ENCODE measurements around the gene NPEPPS.

Gene NPEPPS

DNA sequence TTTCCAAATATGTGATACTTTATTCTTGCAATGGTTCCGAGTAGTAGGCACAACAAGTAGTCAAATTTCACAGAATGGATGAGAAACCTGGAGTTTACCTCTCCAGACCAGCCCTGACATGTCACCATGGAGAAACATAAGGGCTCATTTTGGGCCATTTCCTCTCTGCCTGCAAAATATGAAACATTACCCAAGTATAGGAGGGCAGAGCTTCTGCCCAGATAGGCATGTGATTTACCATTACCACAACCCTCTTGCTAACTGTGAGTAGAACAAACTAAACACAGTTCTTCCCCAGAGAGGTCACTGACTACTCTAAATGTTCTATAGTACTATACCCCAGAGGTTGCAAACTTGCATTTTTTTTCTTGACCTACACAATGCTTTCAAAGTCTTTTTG lies 103.1 kb downstream of the NPEPPS start:
- no peak overlapping the region for H3K4me3 ChIP-seq (ENCODE audit: low read depth, low read length)
- DNase-seq (ENCODE audit: low read depth), result no peak
- TF ChIP-seq, protein P1, sequence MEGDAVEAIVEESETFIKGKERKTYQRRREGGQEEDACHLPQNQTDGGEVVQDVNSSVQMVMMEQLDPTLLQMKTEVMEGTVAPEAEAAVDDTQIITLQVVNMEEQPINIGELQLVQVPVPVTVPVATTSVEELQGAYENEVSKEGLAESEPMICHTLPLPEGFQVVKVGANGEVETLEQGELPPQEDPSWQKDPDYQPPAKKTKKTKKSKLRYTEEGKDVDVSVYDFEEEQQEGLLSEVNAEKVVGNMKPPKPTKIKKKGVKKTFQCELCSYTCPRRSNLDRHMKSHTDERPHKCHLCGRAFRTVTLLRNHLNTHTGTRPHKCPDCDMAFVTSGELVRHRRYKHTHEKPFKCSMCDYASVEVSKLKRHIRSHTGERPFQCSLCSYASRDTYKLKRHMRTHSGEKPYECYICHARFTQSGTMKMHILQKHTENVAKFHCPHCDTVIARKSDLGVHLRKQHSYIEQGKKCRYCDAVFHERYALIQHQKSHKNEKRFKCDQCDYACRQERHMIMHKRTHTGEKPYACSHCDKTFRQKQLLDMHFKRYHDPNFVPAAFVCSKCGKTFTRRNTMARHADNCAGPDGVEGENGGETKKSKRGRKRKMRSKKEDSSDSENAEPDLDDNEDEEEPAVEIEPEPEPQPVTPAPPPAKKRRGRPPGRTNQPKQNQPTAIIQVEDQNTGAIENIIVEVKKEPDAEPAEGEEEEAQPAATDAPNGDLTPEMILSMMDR (conservative IDR thresholded peaks at IDR 0.05; ENCODE audit: low read depth, low read length), result no peak

DNA sequence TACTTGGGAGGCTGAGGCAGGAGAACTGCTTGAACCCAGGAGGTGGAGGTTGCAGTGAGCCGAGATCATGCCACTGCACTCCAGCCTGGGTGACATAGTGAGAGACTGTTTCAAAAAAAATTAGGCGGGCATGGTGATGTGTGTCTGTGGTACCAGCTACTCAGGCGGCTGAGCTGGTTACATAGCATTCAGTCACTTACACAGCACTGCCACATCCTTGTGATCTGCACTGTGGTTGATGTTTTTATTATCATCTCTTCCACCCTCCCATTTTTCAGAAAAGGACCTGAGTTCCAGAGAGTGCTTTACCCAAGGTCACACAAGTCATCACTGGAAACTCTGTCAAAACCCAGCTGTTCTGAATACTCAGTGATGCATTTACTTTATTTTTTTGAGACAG lies 104.0 kb downstream of the NPEPPS start:
- H3K4me3 ChIP-seq (ENCODE audit: low read depth, low read length), result no peak overlapping the region
- TF ChIP-seq, protein P1 (conservative IDR thresholded peaks at IDR 0.05; ENCODE audit: low read depth, low read length), result no peak
- no peak for DNase-seq (ENCODE audit: low read depth)

DNA sequence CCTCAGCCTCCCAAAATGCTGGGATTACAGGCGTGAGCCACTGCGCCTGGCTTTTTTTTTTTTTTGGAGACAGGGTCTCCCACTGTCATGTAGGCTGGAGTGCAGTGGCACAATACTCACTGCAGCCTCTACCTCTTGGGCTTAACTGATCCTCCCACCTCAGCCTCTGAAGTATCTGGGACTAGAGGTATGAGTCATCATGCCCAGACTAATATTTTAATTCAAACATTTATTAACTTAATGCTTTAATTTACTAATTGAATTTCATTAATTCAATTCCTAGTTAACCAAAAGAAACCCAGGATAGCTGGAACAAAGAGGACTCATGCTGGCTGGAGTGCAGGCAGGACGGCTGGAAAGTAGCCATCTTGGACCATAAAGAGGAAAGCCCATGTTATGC lies 104.8 kb downstream of the NPEPPS start:
- TF ChIP-seq, protein P1 (conservative IDR thresholded peaks at IDR 0.05; ENCODE audit: low read depth, low read length), result no peak
- no peak overlapping the region for H3K4me3 ChIP-seq (ENCODE audit: low read depth, low read length)
- DNase-seq (ENCODE audit: low read depth), result no peak

DNA sequence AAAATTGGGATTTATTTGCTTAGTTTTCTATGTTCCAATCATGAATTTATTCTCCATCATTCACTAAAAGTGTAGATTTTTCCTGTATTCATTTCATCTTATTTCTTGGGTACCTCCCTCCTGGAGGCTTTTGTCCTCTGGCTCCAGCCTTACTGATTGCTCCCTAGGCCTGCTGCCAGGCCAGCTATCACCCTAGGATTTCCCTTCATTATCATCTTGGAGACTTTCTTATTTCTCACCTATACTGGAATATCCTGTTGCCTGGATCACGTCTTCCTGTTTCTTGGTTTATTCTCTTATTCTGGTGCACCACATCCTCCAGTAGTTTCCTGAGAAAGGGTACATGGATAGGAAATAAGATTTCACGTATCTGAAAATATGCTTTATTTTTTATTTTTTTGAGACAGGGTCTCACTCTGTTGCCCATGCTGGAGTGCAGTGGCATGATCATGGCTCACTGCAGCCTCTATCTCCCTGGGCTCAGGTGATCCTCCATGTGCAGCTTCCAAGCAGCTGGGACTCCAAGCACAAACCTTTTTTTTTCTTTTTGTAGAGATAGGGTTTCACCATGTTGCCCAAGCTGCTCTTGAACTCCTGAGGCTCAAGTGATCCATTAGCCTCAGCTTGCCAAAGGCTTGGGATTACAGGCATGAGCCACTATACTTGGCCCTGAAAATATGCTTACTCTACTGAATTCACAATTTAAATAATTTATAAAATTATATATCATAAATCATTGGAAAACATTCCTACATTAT lies 105.5 kb downstream of the NPEPPS start:
- TF ChIP-seq, protein P1 (conservative IDR thresholded peaks at IDR 0.05; ENCODE audit: low read depth, low read length), result no peak
- no peak for DNase-seq (ENCODE audit: low read depth)
- H3K4me3 ChIP-seq (ENCODE audit: low read depth, low read length), result no peak overlapping the region

DNA sequence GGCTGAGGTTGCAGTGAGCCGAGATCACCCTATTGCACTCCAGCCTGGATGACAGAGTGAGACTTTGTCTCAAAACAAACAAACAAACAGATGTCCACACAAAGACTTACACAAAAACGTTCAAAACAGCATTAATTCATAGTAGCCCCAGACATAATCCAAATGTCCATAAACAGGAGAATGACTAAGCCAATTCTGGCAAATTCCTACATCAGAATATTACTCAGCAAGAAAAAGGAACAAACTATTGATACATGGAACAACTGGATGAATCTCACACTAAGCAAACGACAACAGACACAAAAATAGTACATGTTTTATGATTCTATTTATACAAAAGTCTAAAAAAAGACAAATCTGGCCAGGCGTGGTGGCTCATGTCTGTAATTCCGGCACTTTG lies 108.0 kb downstream of the NPEPPS start:
- TF ChIP-seq, protein P1 (conservative IDR thresholded peaks at IDR 0.05; ENCODE audit: low read depth, low read length), result no peak
- DNase-seq (ENCODE audit: low read depth), result no peak
- H3K4me3 ChIP-seq (ENCODE audit: low read depth, low read length), result no peak overlapping the region

DNA sequence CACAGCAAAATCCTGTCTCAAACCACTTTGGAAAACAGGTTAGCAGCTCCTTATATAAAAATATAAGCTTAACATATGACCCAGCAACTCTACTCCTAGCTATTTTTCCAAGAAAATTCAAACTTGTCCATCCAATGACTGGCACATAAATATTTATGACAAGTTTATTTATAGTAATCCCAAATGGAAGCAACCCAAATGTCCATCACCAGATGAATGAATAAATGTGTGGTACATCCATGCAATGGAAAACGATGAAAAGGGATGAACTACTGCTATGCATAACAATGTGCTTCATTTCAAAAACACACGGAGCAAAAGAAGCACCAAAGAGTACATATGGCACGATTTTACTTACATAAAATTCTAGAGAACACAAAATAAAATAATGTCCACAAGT lies 109.2 kb downstream of the NPEPPS start:
- DNase-seq (ENCODE audit: low read depth), result no peak
- TF ChIP-seq, protein P1 (conservative IDR thresholded peaks at IDR 0.05; ENCODE audit: low read depth, low read length), result no peak
- H3K4me3 ChIP-seq (ENCODE audit: low read depth, low read length), result no peak overlapping the region

DNA sequence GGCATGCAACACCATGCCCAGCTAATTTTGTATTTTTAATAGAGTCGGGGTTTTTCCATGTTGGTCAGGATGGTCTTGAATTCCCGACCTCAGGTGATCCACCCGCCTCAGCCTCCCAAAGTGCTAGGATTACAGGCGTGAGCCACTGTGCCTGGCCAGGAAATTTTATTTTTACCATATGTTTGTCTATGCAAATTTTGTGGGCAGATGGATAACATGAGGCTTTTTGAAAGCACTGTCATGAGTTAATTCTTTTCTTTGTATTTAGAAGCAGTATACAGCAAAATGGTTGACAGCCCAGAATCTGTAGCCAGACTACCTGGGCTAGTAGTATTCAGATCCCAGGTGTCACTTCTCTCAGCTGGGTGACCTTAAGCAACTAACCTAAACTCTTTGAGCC lies 110.3 kb downstream of the NPEPPS start:
- no peak for DNase-seq (ENCODE audit: low read depth)
- no peak overlapping the region for H3K4me3 ChIP-seq (ENCODE audit: low read depth, low read length)
- TF ChIP-seq, protein P1 (conservative IDR thresholded peaks at IDR 0.05; ENCODE audit: low read depth, low read length), result no peak
